ENCODE data around the gene GRIA2.

- TF ChIP-seq CTCF (IDR thresholded peaks at IDR 0.05; ENCODE audit: borderline replicate concordance, extremely low read depth, low read length, poor library complexity, severe bottlenecking) (no peak), EZH2 (IDR thresholded peaks at IDR 0.05; ENCODE audit: borderline replicate concordance, low read depth, low read length, severe bottlenecking) (no peak)
Observed at GRCh38 chr4:157358851-157359250, 138.3 kb downstream of the GRIA2 start.

Data from DND-41 (cell line).